ENCODE measurements around the gene TPBGL.

Gene TPBGL

DNA sequence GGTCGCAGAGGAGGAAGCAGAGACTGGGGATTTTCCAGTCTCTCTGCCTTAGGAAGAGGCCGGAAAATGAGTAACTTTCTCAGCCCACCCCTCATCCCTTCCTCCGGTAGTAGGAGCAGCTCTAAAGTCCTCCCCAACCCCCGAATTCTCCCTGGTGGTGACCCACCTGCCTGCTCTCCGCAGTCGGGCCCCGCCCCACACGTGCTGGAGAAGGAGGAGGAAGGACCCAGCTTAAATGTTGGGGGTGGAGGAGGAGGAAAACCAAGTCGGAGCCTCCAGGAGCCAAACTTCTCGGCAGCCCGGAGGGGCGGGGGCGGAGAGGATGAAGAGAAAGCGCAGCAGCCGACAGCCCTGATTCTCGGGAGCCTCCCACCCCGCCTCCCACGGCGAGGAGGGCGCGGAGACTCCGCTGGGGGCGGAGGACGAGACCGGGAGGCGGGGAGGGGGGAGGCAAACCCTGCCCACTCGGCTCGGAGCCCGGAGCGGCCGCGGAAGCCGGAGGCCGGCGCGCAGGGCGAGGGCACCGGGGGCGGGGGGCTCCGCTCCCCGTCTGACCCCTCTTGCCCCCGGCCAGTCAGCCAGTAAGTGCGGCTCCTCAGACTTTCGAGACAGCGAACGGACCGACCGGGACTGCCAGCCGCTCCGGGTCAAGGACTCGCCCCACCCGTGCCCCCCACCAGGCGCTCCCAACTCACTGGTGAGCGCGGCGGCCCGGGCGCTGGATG, at the start of gene TPBGL:
TPBGL (plus strand) TSS at position 464 of the 725 bp plus-strand sequence. CDS start 276 bp downstream, outside the sequence.
- peaks cover 20% of the 10 kb centered on the region for H3K27me3 Mint-ChIP-seq
- H3K36me3 Mint-ChIP-seq, result no peaks in the 10 kb centered on the region
- peak within 1 kb of the TSS; percentile 74 for H3K4me3 Mint-ChIP-seq
- H3K27ac Mint-ChIP-seq, result no peak within 1 kb of the TSS
- H3K4me1 Mint-ChIP-seq (ENCODE audit: low read depth), result peaks cover 10% of the 10 kb centered on the region
- H3K9me3 Mint-ChIP-seq (ENCODE audit: low read depth), result no peaks in the 10 kb centered on the region

DNA sequence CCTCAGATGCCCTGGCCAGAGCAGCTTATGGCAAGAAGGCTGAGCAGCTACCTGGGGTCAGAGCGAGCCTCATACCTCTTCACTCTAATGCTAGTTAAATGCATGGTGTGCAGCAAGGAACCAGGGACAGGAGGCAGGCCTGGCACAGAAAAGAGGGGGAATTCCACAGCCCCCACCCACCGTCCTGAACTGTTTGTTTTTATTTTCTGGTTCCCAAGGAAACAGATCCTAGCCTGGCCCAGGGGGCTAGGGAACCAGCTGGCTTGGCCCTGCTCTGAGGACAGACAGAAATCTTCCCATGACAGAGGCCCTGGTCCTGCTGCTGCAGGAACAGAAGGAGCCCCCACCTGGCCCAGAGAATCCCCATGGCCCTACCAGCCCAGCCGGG, 49.2 kb upstream of the TPBGL start:
- H3K4me1 Mint-ChIP-seq (ENCODE audit: low read depth), result no peaks in the 10 kb centered on the region
- no peaks in the 10 kb centered on the region for H3K9me3 Mint-ChIP-seq (ENCODE audit: low read depth)
- no peak overlapping the region for H3K27ac Mint-ChIP-seq
- H3K36me3 Mint-ChIP-seq, result no peaks in the 10 kb centered on the region
- no peaks in the 10 kb centered on the region for H3K27me3 Mint-ChIP-seq
- H3K4me3 Mint-ChIP-seq, result no peak overlapping the region

GRCh38 chr11:75193271-75193670, 47.3 kb upstream of the TPBGL start:
- Mint-ChIP-seq H3K4me1 (ENCODE audit: low read depth) (no peaks in the 10 kb centered on the region), H3K9me3 (ENCODE audit: low read depth) (no peaks in the 10 kb centered on the region), H3K27ac (no peak overlapping the region), H3K4me3 (no peak overlapping the region), H3K27me3 (no peaks in the 10 kb centered on the region), H3K36me3 (no peaks in the 10 kb centered on the region)

DNA sequence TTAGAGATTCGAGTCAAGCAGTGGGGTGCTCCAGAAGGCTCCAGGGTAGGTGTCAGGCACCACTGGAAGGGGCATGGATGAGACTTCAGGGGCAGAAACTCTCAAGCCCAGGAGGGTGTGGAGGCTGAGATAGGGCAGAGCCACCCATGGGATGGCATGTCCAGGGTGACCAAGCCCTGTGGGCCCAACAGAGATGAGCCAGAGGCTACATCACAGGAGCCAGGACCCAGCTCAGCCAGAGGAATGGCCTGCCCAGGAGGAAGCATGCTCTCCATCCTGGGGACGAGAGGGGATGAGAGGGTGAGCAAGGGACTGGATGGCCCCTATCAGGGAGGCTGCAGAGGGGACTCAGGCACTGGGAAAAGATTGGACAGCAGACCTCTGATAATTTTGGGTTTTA, 46.9 kb upstream of the TPBGL start:
- H3K36me3 Mint-ChIP-seq, result no peaks in the 10 kb centered on the region

DNA sequence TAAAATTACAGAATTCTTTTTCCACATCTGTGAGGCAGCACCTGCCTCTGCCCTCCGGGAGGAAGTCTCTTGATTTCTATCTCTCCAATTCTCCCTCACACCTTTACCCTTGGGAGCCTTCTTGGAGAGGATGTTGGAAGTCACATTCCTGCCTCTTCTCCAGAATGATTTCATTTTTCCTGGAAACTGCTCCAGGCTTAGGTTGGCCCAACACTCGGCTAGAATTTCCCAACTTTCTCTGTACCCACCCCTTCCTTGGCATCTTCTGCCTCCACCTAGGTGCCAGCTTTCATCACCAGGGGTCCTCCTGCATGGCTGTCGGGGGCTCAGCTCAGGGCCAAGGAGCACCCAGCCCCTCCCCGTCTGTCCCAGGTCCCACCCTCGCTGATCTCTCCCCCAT, 46.4 kb upstream of the TPBGL start:
- no peaks in the 10 kb centered on the region for H3K4me1 Mint-ChIP-seq (ENCODE audit: low read depth)
- no peaks in the 10 kb centered on the region for H3K9me3 Mint-ChIP-seq (ENCODE audit: low read depth)
- no peak overlapping the region for H3K27ac Mint-ChIP-seq
- H3K27me3 Mint-ChIP-seq, result no peaks in the 10 kb centered on the region
- no peak overlapping the region for H3K4me3 Mint-ChIP-seq
- H3K36me3 Mint-ChIP-seq, result no peaks in the 10 kb centered on the region

More for the DNA sequence above, 46.9 kb upstream of the TPBGL start:
- no peak overlapping the region for H3K4me3 Mint-ChIP-seq
- H3K27me3 Mint-ChIP-seq, result no peaks in the 10 kb centered on the region
- H3K27ac Mint-ChIP-seq, result no peak overlapping the region
- no peaks in the 10 kb centered on the region for H3K4me1 Mint-ChIP-seq (ENCODE audit: low read depth)
- no peaks in the 10 kb centered on the region for H3K9me3 Mint-ChIP-seq (ENCODE audit: low read depth)

- Mint-ChIP-seq H3K27ac (no peak overlapping the region), H3K36me3 (no peaks in the 10 kb centered on the region), H3K27me3 (no peaks in the 10 kb centered on the region), H3K4me1 (ENCODE audit: low read depth) (no peaks in the 10 kb centered on the region), H3K9me3 (ENCODE audit: low read depth) (no peaks in the 10 kb centered on the region), H3K4me3 (no peak overlapping the region)
Measured at GRCh38 chr11:75195167-75195962, 45.2 kb upstream of the TPBGL start.

- Mint-ChIP-seq H3K36me3 (no peaks in the 10 kb centered on the region), H3K4me1 (ENCODE audit: low read depth) (no peaks in the 10 kb centered on the region), H3K27me3 (no peaks in the 10 kb centered on the region), H3K27ac (no peak overlapping the region), H3K4me3 (no peak overlapping the region), H3K9me3 (ENCODE audit: low read depth) (no peaks in the 10 kb centered on the region)
Measured at GRCh38 chr11:75196426-75196825, 44.1 kb upstream of the TPBGL start.

- Mint-ChIP-seq H3K9me3 (ENCODE audit: low read depth) (no peaks in the 10 kb centered on the region), H3K4me1 (ENCODE audit: low read depth) (no peaks in the 10 kb centered on the region), H3K27ac (no peak overlapping the region), H3K4me3 (no peak overlapping the region), H3K27me3 (no peaks in the 10 kb centered on the region), H3K36me3 (no peaks in the 10 kb centered on the region)
Measured at GRCh38 chr11:75197512-75198277, 42.9 kb upstream of the TPBGL start.

DNA sequence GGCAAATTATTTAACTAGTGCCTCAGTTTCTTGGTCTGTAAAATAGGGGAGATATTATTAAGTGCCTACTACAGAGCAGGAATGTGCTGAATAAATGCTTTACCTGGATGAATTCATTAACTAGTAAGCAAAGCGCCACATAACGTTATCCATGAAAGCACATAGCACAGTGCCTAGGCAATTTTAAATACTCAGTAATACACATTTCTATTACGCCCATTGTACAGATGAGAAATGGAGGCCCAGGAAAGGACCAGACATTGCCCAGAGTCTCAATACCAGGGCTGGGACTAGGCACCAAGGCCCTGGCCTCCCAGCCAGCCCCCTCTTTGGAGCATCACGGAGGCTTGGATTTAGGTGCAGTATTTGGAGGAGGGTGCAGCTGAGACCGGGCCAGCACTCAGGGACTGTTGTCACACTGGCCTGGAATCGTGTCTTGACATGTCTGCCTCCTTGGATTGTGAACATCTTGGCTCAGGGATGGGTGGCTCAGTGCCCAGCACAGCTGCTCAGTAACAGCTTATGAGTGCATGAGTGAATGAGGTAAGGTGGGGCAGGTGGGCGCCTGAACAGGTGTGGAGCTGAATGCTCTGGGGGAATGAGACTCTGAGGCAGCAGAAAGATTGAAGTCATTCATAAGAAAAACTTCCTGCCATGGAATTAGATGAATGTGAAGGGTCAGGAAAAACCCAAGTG, 42.1 kb upstream of the TPBGL start:
- Mint-ChIP-seq H3K4me3 (no peak overlapping the region), H3K36me3 (no peaks in the 10 kb centered on the region), H3K27ac (no peak overlapping the region), H3K4me1 (ENCODE audit: low read depth) (no peaks in the 10 kb centered on the region), H3K9me3 (ENCODE audit: low read depth) (no peaks in the 10 kb centered on the region), H3K27me3 (no peaks in the 10 kb centered on the region)

DNA sequence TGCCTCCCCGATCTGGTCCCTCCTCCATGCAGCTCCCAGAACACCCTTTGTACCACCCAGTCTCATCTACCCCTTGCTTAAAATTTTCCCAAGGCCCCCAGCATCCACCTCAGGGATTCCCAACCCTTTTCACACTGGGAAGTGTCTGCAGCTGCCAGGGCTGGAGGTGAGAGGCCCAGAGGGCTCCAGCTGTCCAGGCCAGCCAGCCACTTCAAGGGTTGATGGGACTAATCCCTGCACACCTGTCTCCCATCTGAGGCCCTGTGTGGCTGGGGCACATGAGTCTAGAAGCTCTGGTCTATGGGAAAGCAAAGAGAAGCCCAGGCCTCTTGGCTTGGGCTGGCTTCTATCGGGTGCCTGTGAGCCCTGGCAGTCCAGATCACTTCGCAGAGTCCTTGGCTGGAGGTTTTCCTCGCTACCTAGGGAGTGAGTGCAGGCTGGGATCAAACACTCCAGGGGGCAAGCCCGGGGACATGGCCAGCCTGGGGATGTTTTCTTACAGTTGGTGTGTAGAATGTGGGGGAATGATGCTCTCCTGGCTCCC, 41.1 kb upstream of the TPBGL start:
- Mint-ChIP-seq H3K9me3 (ENCODE audit: low read depth) (no peaks in the 10 kb centered on the region), H3K27me3 (no peaks in the 10 kb centered on the region), H3K36me3 (no peaks in the 10 kb centered on the region), H3K4me1 (ENCODE audit: low read depth) (no peaks in the 10 kb centered on the region), H3K4me3 (no peak overlapping the region), H3K27ac (no peak overlapping the region)

DNA sequence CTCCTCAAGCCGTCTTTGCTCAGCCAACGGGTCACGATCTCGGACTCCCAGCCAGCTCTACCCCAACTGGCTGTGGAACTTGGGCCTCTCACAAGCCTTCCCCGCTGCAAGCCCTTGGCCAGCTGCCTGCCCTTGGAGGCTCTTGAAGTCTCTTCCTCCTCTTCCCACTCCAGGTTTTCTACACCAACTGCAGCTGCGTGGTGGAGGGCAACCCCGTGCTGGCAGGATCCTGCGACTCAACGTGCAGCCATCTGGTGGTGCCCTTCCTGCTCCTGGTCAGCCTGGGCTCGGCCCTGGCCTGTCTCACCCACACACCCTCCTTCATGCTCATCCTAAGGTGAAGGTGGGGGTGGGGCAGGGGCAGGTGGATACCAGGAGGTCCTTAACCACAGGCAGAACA, 40.5 kb upstream of the TPBGL start:
- Mint-ChIP-seq H3K9me3 (ENCODE audit: low read depth) (no peaks in the 10 kb centered on the region), H3K27me3 (no peaks in the 10 kb centered on the region), H3K36me3 (no peaks in the 10 kb centered on the region), H3K4me1 (ENCODE audit: low read depth) (no peaks in the 10 kb centered on the region), H3K27ac (no peak overlapping the region), H3K4me3 (no peak overlapping the region)

DNA sequence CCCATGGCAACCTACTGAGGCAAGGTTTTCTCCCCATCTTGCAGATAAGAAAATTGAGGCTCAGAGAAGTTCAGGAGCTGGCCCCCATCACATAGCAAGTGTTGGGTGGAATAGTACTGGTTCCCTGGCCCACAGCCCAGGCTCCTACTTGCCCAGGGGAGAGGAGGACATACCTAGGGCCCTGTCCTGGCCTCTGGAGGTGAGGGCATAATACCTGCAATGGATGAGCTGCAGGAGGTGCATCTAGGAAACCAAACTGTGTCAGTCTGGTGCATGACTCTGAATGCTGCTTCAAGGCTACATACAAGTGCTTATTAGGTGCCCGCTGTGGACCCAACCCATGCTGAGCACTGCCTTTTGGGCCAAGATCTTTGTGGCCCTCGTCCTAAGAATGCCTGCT, 40.0 kb upstream of the TPBGL start:
- no peak overlapping the region for H3K27ac Mint-ChIP-seq
- no peaks in the 10 kb centered on the region for H3K36me3 Mint-ChIP-seq
- no peaks in the 10 kb centered on the region for H3K27me3 Mint-ChIP-seq
- H3K9me3 Mint-ChIP-seq (ENCODE audit: low read depth), result no peaks in the 10 kb centered on the region
- H3K4me3 Mint-ChIP-seq, result no peak overlapping the region
- H3K4me1 Mint-ChIP-seq (ENCODE audit: low read depth), result no peaks in the 10 kb centered on the region

- H3K4me1 Mint-ChIP-seq (ENCODE audit: low read depth), result no peaks in the 10 kb centered on the region
- H3K27me3 Mint-ChIP-seq, result peaks cover 3% of the 10 kb centered on the region
- H3K4me3 Mint-ChIP-seq, result no peak overlapping the region
- H3K9me3 Mint-ChIP-seq (ENCODE audit: low read depth), result no peaks in the 10 kb centered on the region
- H3K27ac Mint-ChIP-seq, result no peak overlapping the region
- no peaks in the 10 kb centered on the region for H3K36me3 Mint-ChIP-seq
Measured at GRCh38 chr11:75201771-75202170, 38.8 kb upstream of the TPBGL start.

GRCh38 chr11:75202195-75202594, 38.4 kb upstream of the TPBGL start:
- Mint-ChIP-seq H3K4me3 (no peak overlapping the region), H3K27me3 (peaks cover 3% of the 10 kb centered on the region)

More at GRCh38 chr11:75202195-75202594, 38.4 kb upstream of the TPBGL start:
- H3K4me1 Mint-ChIP-seq (ENCODE audit: low read depth), result no peaks in the 10 kb centered on the region
- no peak overlapping the region for H3K27ac Mint-ChIP-seq
- no peaks in the 10 kb centered on the region for H3K9me3 Mint-ChIP-seq (ENCODE audit: low read depth)
- no peaks in the 10 kb centered on the region for H3K36me3 Mint-ChIP-seq
